GM12878 (cell line): ENCODE results near the gene MLN.

Source experiments
- ASH2L ChIP-seq: fragments of 300-600, 200-600 bp; sonication (generic); IDR thresholded peaks from 2 replicates; pipeline ENCODE4 v1.6.1; 2017; ENCODE audit warnings: low read depth, mild to moderate bottlenecking, borderline replicate concordance
- CTCF ChIP-seq, 3 experiments: IDR thresholded peaks in 2 of 3; conservative IDR thresholded peaks in 1 of 3; 2 replicates each; pipeline ENCODE4 v1.5.1; 2011; ENCODE audit warnings: low read depth in 3 of 3, low read length in 3 of 3, mild to moderate bottlenecking in 3 of 3, control low read depth in 2 of 3, moderate library complexity in 2 of 3, inconsistent platforms in 1 of 3, mixed read lengths in 1 of 3; ENCODE audit not compliant: control insufficient read depth in 2 of 3, insufficient read depth in 1 of 3; ENCODE audit errors: extremely low read depth in 1 of 3
- EZH2 ChIP-seq: IDR thresholded peaks from 2 replicates; pipeline ENCODE4 v1.6.1; 2012; ENCODE audit warnings: low read depth, mild to moderate bottlenecking, control low read depth, inconsistent platforms, low read length, borderline replicate concordance; ENCODE audit not compliant: control insufficient read depth
- FOXM1 ChIP-seq: IDR thresholded peaks from 2 replicates; pipeline ENCODE4 v1.6.1; 2012; ENCODE audit warnings: low read depth, mild to moderate bottlenecking, inconsistent platforms, low read length, moderate library complexity
- GABPA ChIP-seq: IDR thresholded peaks from 2 replicates; pipeline ENCODE4 v1.6.1; 2014; ENCODE audit warnings: antibody characterized with exemption, low read depth, mild to moderate bottlenecking, inconsistent platforms
- HDAC2 ChIP-seq: fragments of 200-600 bp; sonication (generic); IDR thresholded peaks from 2 replicates; pipeline ENCODE4 v1.6.1; 2017
- KDM1A ChIP-seq: fragments of 200-600 bp; sonication (generic); IDR thresholded peaks from 2 replicates; pipeline ENCODE4 v1.6.1; 2016; ENCODE audit warnings: borderline replicate concordance
- MAX ChIP-seq: IDR thresholded peaks from 2 replicates; pipeline ENCODE4 v1.6.1; 2012; ENCODE audit warnings: low read depth, low read length, improper control_type of control experiment
- RAD21 ChIP-seq: IDR thresholded peaks from 2 replicates; pipeline ENCODE4 v1.6.1; 2011; ENCODE audit warnings: mild to moderate bottlenecking, low read depth, low read length, moderate library complexity; ENCODE audit not compliant: insufficient read depth
- RBBP5 ChIP-seq: fragments of 200-600 bp; sonication (generic); conservative IDR thresholded peaks from 2 replicates; pipeline ENCODE4 v1.6.1; 2016
- SMC3 ChIP-seq: IDR thresholded peaks from 2 replicates; pipeline ENCODE4 v1.6.1; 2011; ENCODE audit warnings: low read length, improper control_type of control experiment, borderline replicate concordance
- TAF1 ChIP-seq: IDR thresholded peaks from 2 replicates; pipeline ENCODE4 v1.6.1; 2011; ENCODE audit warnings: mild to moderate bottlenecking, low read depth, low read length, borderline replicate concordance
- ZNF217 ChIP-seq: fragments of 450-650 bp; IDR thresholded peaks from 2 replicates; pipeline ENCODE4 v1.6.1; 2017; ENCODE audit warnings: antibody characterized with exemption, mild to moderate bottlenecking

- no peak for TF ChIP-seq FOXM1
- TF ChIP-seq TAF1, result no peak
- no peak for TF ChIP-seq GABPA
- TF ChIP-seq ASH2L, result no peak
- no peak for TF ChIP-seq KDM1A
- no peak for TF ChIP-seq RBBP5
- no peak for TF ChIP-seq EZH2
- TF ChIP-seq SMC3, result no peak
- no peak for TF ChIP-seq CTCF (IDR thresholded peaks at IDR 0.05 in 2 of 3, conservative IDR thresholded peaks at IDR 0.05 in 1 of 3; ENCODE audit: control insufficient read depth in 2 of 3, extremely low read depth in 1 of 3, insufficient read depth in 1 of 3, low read depth in 3 of 3, low read length in 3 of 3)
- TF ChIP-seq RAD21, result no peak
- TF ChIP-seq ZNF217, result no peak
- no peak for TF ChIP-seq MAX
- no peak for TF ChIP-seq HDAC2
Measured at GRCh38 chr6:33799454-33800113, 4.2 kb downstream of the MLN start.
